T1000 (cell line): ENCODE data around the gene DIS3L2.
"Not testable (repeated sequence)": the region's sequence is repeated elsewhere in the genome, so short reads cannot be mapped to it uniquely, and the experiment has no call there.

Experiments used
- DNase-seq: peaks from one replicate; lab custom pipeline; 2025; ENCODE audit warnings: mixed read lengths; lab: John Stamatoyannopoulos, UW

DIS3L2 gene

GRCh38 chr2:232116852-232117251 is 155.3 kb downstream of the DIS3L2 start:
- no peak for DNase-seq

- DNase-seq, result no peak
These were observed 155.9 kb downstream of the DIS3L2 start for GRCh38 chr2:232117413-232117812.

- DNase-seq, result no peak
These were observed 159.4 kb downstream of the DIS3L2 start for GRCh38 chr2:232120911-232121310.

- DNase-seq, result no peak
These were observed 162.8 kb downstream of the DIS3L2 start for GRCh38 chr2:232124309-232124708.

GRCh38 chr2:232126301-232127099 is 165.0 kb downstream of the DIS3L2 start:
- DNase-seq, result no peak

- DNase-seq, result no peak
These were observed 168.0 kb downstream of the DIS3L2 start for GRCh38 chr2:232129483-232129882.

- no peak for DNase-seq
These were observed 170.7 kb downstream of the DIS3L2 start for GRCh38 chr2:232132181-232132580.

GRCh38 chr2:232133078-232133477 is 171.6 kb downstream of the DIS3L2 start:
- no peak for DNase-seq

GRCh38 chr2:232134939-232135338 is 173.4 kb downstream of the DIS3L2 start:
- DNase-seq, result no peak

GRCh38 chr2:232137356-232138147 is 176.0 kb downstream of the DIS3L2 start:
- no peak for DNase-seq

- DNase-seq, result no peak
These were observed 176.9 kb downstream of the DIS3L2 start for GRCh38 chr2:232138441-232138840.

GRCh38 chr2:232139171-232139594 is 177.7 kb downstream of the DIS3L2 start:
- no peak for DNase-seq

GRCh38 chr2:232139786-232140562 is 178.5 kb downstream of the DIS3L2 start:
- no peak for DNase-seq

GRCh38 chr2:232141591-232141990 is 180.1 kb downstream of the DIS3L2 start:
- DNase-seq, result no peak

- DNase-seq, result no peak
These were observed 180.5 kb downstream of the DIS3L2 start for GRCh38 chr2:232142049-232142448.

GRCh38 chr2:232142502-232142901 is 181.0 kb downstream of the DIS3L2 start:
- no peak for DNase-seq

- no peak for DNase-seq
These were observed 184.8 kb downstream of the DIS3L2 start for GRCh38 chr2:232146294-232146693.

- no peak for DNase-seq
These were observed 186.0 kb downstream of the DIS3L2 start for GRCh38 chr2:232147440-232148077.

GRCh38 chr2:232162187-232162586 is 200.7 kb downstream of the DIS3L2 start:
- no peak for DNase-seq

GRCh38 chr2:232170396-232170795 is 208.9 kb downstream of the DIS3L2 start:
- DNase-seq, result no peak

GRCh38 chr2:232174662-232175061 is 213.1 kb downstream of the DIS3L2 start:
- no peak for DNase-seq

GRCh38 chr2:232176587-232176986 is 215.1 kb downstream of the DIS3L2 start:
- DNase-seq, result not testable (repeated sequence)
